Ectodermal cell (in vitro differentiated cells): Measurements from ENCODE around the gene SMC3.

Experiments
- H3K27ac ChIP-seq: 2 replicates; pipeline ENCODE4 v1.7.0; 2013; ENCODE audit warnings: mild to moderate bottlenecking, low read depth, low read length; ENCODE audit not compliant: insufficient read depth, poor library complexity, severe bottlenecking
- H3K27me3 ChIP-seq: 2 replicates; pipeline ENCODE4 v1.7.0; 2013; ENCODE audit warnings: mild to moderate bottlenecking, low read length; ENCODE audit not compliant: insufficient read depth, control insufficient read depth, poor library complexity, severe bottlenecking
- H3K36me3 ChIP-seq: one replicate; pipeline ENCODE4 v1.7.0; 2013; ENCODE audit warnings: low read length; ENCODE audit not compliant: control insufficient read depth, insufficient read depth
- H3K4me1 ChIP-seq: one replicate; pipeline ENCODE4 v1.7.0; 2013; ENCODE audit warnings: low read length; ENCODE audit not compliant: control insufficient read depth, insufficient read depth
- H3K4me3 ChIP-seq: 2 replicates; pipeline ENCODE4 v1.7.0; 2013; ENCODE audit warnings: low read depth, low read length, control low read depth; ENCODE audit not compliant: insufficient read depth
- H3K9me3 ChIP-seq: 2 replicates; pipeline ENCODE4 v1.7.0; 2013; ENCODE audit warnings: mild to moderate bottlenecking, low read length, moderate library complexity; ENCODE audit not compliant: control insufficient read depth
- WGBS, 2 experiments: methylation state at CpG; one replicate each; pipeline ENCODE4 v1.1.7; 2013; ENCODE audit warnings: missing lambda C conversion rate in 2 of 2; 5-methylcytosine and 5-hydroxymethylcytosine counted together

The SMC3 gene

DNA sequence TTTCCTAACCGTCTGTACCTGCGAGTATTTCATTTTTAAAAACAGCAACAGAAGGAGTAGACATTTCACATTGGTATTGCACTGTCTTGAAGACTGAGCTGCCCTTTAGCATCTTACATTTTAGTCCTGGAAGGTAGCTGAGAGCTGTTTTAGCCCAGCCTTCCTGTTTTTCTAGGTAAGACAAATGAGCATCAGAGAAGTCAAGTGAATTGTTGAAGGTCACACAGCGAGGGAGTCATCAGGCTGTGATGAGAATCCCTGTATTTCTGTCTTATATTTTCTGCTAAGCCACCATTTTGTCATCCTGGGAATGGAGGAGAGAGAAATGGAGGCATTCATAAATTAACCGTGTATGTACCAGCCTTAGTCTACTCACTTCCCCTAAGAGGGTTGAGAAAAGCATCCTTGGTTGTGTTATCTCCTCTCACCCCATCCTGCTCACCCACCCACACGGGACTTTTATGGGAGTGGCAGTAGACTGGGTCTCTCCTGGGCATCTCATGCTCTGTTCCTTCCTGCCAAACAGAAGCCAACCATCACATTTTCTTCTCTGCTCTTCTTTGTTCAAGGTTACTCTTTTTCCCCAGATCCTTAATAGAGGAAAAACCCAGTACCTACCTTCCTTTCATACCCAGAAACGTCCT, 85.1 kb downstream of the SMC3 start:
- Histone ChIP-seq H3K9me3 (no peaks in the 10 kb centered on the region), H3K4me3 (no peak overlapping the region), H3K27me3 (no peaks in the 10 kb centered on the region), H3K36me3 (no peaks in the 10 kb centered on the region), H3K27ac (no peak overlapping the region), H3K4me1 (peaks cover 23% of the 10 kb centered on the region)
- WGBS, 2 experiments: 88 to 94% methylated on average over 5 to 6 of the region's 6 CpGs
